ENCODE results near the gene ALS2CL. TPM values are rescaled to one million over a fixed set of nuclear protein-coding genes. Genes with fewer than 3 reads are reported as not detected.

The ALS2CL gene
- total and polyA plus RNA-seq, 8 donors, result 7.6 to 74.4 (median 12.7) TPM

DNA sequence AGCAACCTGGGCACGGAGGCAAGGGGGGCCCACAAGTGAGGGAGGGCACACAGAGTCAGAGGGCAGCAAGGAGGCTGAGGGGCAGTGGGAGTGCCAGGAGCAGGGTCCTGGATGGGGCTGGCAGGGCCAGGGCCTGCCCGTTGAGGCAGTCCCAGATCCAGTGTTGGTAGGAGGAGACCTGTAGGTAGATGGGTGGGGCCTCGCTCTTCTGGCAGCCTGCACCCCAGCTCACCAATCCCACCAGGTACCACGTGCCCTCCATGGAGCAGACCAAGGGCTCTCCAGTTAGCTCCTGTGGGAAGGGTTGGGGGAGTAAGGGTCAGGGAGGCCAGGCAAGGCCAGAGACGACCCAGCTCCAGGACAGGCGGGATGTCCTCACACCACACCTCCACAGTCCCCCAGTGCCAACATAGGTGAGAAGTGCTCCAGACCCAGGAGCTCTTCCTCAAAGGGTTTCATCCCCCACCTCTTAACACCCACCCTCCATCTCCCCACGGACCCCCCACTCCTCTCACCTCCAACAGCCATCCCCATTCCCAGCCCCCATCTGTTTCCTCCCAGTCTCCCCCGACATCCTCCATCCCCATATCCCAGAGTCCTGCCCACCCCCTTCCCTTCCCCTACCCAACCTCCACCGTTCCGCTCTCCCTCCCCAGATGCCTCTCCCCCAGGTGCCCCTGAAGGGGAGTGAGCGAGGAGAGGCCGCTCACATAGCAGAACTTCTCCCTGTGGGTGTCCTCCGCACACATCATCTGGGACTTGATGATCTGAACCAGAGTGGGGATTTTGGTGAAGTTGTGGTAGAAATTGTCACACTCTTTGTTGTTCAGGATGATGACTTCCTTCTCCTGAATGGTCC, 18.9 kb upstream of the ALS2CL start:
- Histone ChIP-seq H3K4me1 (no peaks in the 10 kb centered on the region), H3K9me3 (no peaks in the 10 kb centered on the region), H3K36me3 (no peaks in the 10 kb centered on the region), H3K27ac (no peak overlapping the region), H3K4me3 (no peak overlapping the region), H3K27me3 (peaks cover 0 to 6% of the 10 kb centered on the region in 2 donors)
- DNase-seq, result no peak
- TF ChIP-seq, protein P1, sequence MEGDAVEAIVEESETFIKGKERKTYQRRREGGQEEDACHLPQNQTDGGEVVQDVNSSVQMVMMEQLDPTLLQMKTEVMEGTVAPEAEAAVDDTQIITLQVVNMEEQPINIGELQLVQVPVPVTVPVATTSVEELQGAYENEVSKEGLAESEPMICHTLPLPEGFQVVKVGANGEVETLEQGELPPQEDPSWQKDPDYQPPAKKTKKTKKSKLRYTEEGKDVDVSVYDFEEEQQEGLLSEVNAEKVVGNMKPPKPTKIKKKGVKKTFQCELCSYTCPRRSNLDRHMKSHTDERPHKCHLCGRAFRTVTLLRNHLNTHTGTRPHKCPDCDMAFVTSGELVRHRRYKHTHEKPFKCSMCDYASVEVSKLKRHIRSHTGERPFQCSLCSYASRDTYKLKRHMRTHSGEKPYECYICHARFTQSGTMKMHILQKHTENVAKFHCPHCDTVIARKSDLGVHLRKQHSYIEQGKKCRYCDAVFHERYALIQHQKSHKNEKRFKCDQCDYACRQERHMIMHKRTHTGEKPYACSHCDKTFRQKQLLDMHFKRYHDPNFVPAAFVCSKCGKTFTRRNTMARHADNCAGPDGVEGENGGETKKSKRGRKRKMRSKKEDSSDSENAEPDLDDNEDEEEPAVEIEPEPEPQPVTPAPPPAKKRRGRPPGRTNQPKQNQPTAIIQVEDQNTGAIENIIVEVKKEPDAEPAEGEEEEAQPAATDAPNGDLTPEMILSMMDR (IDR thresholded peaks at IDR 0.05), result no peak
- intact Hi-C loops (cut with DNase I), result no loop called here
- no peak for ATAC-seq

GRCh38 chr3:46711760-46712159, 18.3 kb upstream of the ALS2CL start:
- ATAC-seq, result no peak
- H3K4me1 ChIP-seq, result no peaks in the 10 kb centered on the region
- no peaks in the 10 kb centered on the region for H3K9me3 ChIP-seq
- no peaks in the 10 kb centered on the region for H3K36me3 ChIP-seq
- H3K27me3 ChIP-seq, result peaks cover 0 to 4% of the 10 kb centered on the region in 2 donors
- no peak for DNase-seq
- intact Hi-C loops (cut with DNase I), result no loop called here
- H3K4me3 ChIP-seq, result no peak overlapping the region
- TF ChIP-seq, protein P1 (IDR thresholded peaks at IDR 0.05), result no peak
- no peak overlapping the region for H3K27ac ChIP-seq

DNA sequence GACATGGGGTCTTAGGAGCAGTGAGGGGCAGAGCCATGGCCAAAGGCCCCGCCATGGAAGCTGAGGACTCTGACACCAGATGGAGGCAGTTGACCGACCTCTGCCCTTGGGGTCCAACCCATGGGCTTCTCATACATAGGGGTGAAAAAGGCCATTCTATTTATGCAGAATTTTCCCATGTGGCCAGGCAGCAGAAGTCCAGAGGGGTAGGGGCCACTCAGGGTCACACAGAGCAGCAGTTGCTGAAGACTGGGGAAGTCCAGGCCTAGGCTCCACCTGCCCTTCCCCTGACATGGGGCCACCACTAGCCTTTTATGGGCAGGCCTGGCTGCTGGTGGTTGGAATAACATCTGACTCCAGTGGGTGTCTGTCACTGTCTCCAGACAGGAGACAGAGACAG, 17.8 kb upstream of the ALS2CL start:
- no peak for DNase-seq

DNA sequence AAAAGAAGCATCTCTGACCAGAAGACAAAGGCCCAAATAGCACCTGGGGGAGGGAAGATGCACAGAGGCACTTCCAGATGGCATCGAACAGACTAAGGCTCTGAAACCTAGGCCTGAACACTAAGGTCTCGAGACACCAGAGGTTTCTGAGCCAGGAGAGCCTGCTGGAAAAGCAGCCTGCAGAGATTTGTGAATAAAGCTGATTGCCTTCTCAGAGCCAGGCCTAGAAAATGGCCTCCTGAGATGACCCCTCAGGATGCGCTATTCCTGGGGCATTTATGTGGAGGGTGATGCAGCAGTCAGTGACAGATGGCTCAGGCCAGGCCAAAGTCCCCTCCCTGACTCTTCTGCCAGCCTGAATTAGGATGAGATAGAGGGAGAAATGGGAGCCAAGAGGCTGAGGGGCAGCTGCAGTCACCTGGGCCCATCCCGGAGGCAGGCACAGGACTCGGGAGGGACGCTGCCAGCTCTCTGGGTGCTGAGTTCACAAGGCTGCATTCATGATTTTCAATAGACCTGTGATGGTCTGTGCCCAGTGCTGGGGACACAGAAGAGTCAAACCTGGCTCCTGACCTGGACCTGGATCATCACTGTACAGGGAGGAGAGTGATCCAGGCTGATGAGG, 17.3 kb upstream of the ALS2CL start:
- Histone ChIP-seq H3K4me3 (no peak overlapping the region), H3K36me3 (no peaks in the 10 kb centered on the region), H3K4me1 (no peaks in the 10 kb centered on the region), H3K9me3 (no peaks in the 10 kb centered on the region), H3K27ac (no peak overlapping the region), H3K27me3 (peaks cover 0 to 9% of the 10 kb centered on the region in 2 donors)
- TF ChIP-seq, protein P1 (IDR thresholded peaks at IDR 0.05), result no peak
- intact Hi-C loops (cut with DNase I), result no loop called here
- ATAC-seq, result no peak
- no peak for DNase-seq

More for the DNA sequence above, 17.8 kb upstream of the ALS2CL start:
- Histone ChIP-seq H3K4me3 (no peak overlapping the region), H3K27ac (no peak overlapping the region), H3K36me3 (no peaks in the 10 kb centered on the region), H3K4me1 (no peaks in the 10 kb centered on the region), H3K27me3 (peaks cover 0 to 9% of the 10 kb centered on the region in 2 donors), H3K9me3 (no peaks in the 10 kb centered on the region)
- no peak for ATAC-seq
- intact Hi-C loops (cut with DNase I), result no loop called here
- TF ChIP-seq, protein P1 (IDR thresholded peaks at IDR 0.05), result no peak

DNA sequence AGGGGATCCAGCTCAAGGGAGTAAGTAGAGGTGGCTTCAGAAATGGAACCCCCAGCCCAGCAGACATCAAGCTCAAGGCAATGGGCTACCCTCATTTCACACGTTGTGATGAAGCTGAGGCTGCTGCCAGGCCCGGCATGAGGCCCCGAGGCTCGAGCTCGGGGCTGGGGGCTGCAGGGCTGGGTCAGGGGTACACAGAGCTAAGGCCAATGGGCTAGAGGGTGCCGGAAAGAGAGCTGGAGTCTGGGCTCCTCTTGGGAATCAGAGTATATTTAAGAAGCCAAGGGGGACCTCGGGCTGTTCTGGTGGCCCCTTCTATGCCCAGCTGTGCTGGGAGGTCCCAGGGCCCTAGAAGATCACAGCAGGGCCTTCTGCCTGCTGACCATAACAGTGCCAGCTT, 16.8 kb upstream of the ALS2CL start:
- TF ChIP-seq, protein P1 (IDR thresholded peaks at IDR 0.05), result no peak
- DNase-seq (no peak), ATAC-seq (no peak)
- Histone ChIP-seq H3K4me1 (no peaks in the 10 kb centered on the region), H3K27me3 (peaks cover 0 to 9% of the 10 kb centered on the region in 2 donors), H3K4me3 (no peak overlapping the region), H3K36me3 (no peaks in the 10 kb centered on the region), H3K27ac (no peak overlapping the region), H3K9me3 (no peaks in the 10 kb centered on the region)
- intact Hi-C loops (cut with DNase I), result no loop called here
